Pancreas (tissue), 10 donors: Measurements from ENCODE around the gene EXOC3L2. TPM values are rescaled to one million over a fixed set of nuclear protein-coding genes. Genes with fewer than 3 reads are reported as not detected.
A peak's percentile ranks its signal among the peaks of the same experiment; 100 is the strongest.

ENCODE experiments used
- ATAC-seq, 4 donors: fragments of 200-7000 bp; cut with Tn5 transposase; one replicate each; pipeline versions ENCODE4 v1.8.0 to v1.9.1; 2020; ENCODE audit warnings: mild to moderate bottlenecking in 4 of 4, moderate library complexity in 4 of 4
- DNase-seq, 6 donors: peaks; one replicate each; pipeline ENCODE4 v3.0.0-alpha.2; 2020
- FAIRE-seq: peaks from 2 replicates; lab custom pipeline; 2012; peaks lifted over from hg19 to GRCh38; lab: Jason Lieb, UNC
- H3K27ac ChIP-seq, 4 donors: fragments of 200-600 bp; sonication (generic); 1 replicate in 3 of 4; 2 replicates in 1 of 4; pipeline versions ENCODE4 v1.5.0 to v1.8.0; 2020
- H3K27me3 ChIP-seq, 4 donors: fragments of 200-600 bp; one replicate each; pipeline ENCODE4 v1.8.0; 2021
- H3K36me3 ChIP-seq, 3 donors: fragments of 200-600 bp; sonication (generic) in 1 of 3; one replicate each; pipeline versions ENCODE4 v1.5.0 to v1.8.0; 2020 to 2021
- H3K4me1 ChIP-seq, 3 donors: fragments of 200-600 bp; one replicate each; pipeline ENCODE4 v1.8.0; 2021
- H3K4me3 ChIP-seq, 4 donors: fragments of 200-600 bp; sonication (generic) in 2 of 4; one replicate each; pipeline versions ENCODE4 v1.5.0 to v1.8.0; 2020 to 2021
- H3K9me3 ChIP-seq, 4 donors: fragments of 200-600 bp; one replicate each; pipeline ENCODE4 v1.8.0; 2021
- WGBS, 2 donors: extraction: QIAGEN DNeasy Blood & Tissue Kit; methylation state at CpG; one replicate each; pipeline ENCODE4 v1.1.7; 2013; 5-methylcytosine and 5-hydroxymethylcytosine counted together
- intact Hi-C, 3 donors: fragments of 100-400 bp; cut with DNase I; formaldehyde crosslinking; loops; one replicate each; pipeline versions ENCODE4 v1.11.1 to v1.14.2; 2022
- polyA plus RNA-seq, 2 donors: library from polyadenylated mRNA; stranded (reverse); fragments of 200-250 nt; gene quantifications; one replicate each; pipeline ENCODE4 v1.2.3, GENCODE V29; 2013
- total RNA-seq, 6 donors: library from RNA; stranded (reverse); fragmentation: NEBNext Ultra II Directional in 4 of 6; extraction: Animal tissue kit (Norgen Biotek cat#: 25700) in 4 of 6; gene quantifications; one replicate each; pipeline versions ENCODE4 v1.2.1 to v1.2.4, GENCODE V29; 2021 to 2023
- TF ChIP-seq, protein P1 (sequence below), 4 donors: fragments of 200-600 bp; sonication (generic) in 3 of 4; IDR thresholded peaks; one replicate each; pipeline versions ENCODE4 v1.5.0 to v1.8.0; 2021; ENCODE audit warnings: antibody characterized with exemption in 4 of 4
- donor health status: healthy with polysubstance abuse.
- donor health status: DM: no; HTN: no; CAD: no; lungs with moderate emphysema.
- donor health status: DM: no; HTN: no; CAD: no.
- donor health status: control.
- donor health status: control.
- donor health status: Bipolar disorder and iron deficiency.
- donor health status: DM: yes; HTN: yes; CAD: no.
- donor health status: DM: no; HTN: no; CAD: no.
- donor health status: DM: no; HTN: no; CAD: no.
- donor health status: DM: yes; HTN: yes; CAD: no.

The EXOC3L2 gene
- total and polyA plus RNA-seq, 8 donors = 0.59 to 4.5 (median 1.8) TPM

GRCh38 chr19:45173816-45174215, 71.4 kb downstream of the EXOC3L2 start:
- TF ChIP-seq, protein P1, sequence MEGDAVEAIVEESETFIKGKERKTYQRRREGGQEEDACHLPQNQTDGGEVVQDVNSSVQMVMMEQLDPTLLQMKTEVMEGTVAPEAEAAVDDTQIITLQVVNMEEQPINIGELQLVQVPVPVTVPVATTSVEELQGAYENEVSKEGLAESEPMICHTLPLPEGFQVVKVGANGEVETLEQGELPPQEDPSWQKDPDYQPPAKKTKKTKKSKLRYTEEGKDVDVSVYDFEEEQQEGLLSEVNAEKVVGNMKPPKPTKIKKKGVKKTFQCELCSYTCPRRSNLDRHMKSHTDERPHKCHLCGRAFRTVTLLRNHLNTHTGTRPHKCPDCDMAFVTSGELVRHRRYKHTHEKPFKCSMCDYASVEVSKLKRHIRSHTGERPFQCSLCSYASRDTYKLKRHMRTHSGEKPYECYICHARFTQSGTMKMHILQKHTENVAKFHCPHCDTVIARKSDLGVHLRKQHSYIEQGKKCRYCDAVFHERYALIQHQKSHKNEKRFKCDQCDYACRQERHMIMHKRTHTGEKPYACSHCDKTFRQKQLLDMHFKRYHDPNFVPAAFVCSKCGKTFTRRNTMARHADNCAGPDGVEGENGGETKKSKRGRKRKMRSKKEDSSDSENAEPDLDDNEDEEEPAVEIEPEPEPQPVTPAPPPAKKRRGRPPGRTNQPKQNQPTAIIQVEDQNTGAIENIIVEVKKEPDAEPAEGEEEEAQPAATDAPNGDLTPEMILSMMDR (IDR thresholded peaks at IDR 0.05) = no peak
- H3K4me3 ChIP-seq = no peak overlapping the region
- no peak for FAIRE-seq
- no peaks in the 10 kb centered on the region for H3K27me3 ChIP-seq
- no peak for DNase-seq
- ATAC-seq = no peak
- no peaks in the 10 kb centered on the region for H3K9me3 ChIP-seq
- 77 to 82% methylated on average over 12 of the region's 12 CpGs for WGBS, 2 donors
- peaks cover 0 to 4% (median 0%) of the 10 kb centered on the region in 3 donors for H3K4me1 ChIP-seq
- no peaks in the 10 kb centered on the region for H3K36me3 ChIP-seq
- intact Hi-C loops = no loop called here
- H3K27ac ChIP-seq = no peak overlapping the region

DNA sequence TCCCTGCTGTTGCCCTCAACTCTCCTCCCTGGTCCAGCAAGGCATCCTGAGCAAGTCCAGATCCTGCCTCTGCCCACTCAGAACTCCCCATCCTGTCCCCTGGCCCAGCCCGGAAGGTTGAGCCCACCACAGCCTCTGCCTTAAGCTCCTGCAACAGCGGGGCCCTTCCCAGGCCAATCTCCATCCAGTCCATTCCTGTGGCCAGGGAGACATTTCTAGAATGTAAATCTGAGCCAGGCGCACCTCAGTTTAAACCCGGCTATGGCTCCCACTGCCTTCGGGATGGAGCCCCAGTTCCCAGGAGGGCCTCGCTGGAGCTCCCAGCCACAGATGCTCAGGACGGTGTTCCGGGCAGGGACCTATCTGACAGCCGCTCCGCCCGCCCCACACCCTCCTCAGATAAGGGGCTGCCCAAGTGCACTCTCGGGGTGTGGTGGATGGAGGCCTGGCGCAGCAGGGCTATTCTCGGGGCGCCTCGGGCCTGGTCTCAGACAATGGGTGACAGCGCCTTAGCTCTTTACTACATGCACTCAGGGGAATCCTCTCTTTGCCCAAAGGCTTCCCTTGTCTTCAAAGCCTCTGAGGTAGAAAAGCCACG, 72.5 kb downstream of the EXOC3L2 start:
- DNase-seq (peak in 1 of 6 donors; percentile 39), ATAC-seq (no peak)

GRCh38 chr19:45172173-45172572, 73.0 kb downstream of the EXOC3L2 start:
- no peaks in the 10 kb centered on the region for H3K27me3 ChIP-seq
- 77% methylated on average over 4 of the region's 4 CpGs for WGBS, 2 donors
- FAIRE-seq (no peak), ATAC-seq (no peak), DNase-seq (peak in 1 of 6 donors; percentile 34)
- no peak overlapping the region for H3K4me3 ChIP-seq
- intact Hi-C loops = no loop called here
- no peak overlapping the region for H3K27ac ChIP-seq
- H3K4me1 ChIP-seq = no peaks in the 10 kb centered on the region
- no peaks in the 10 kb centered on the region for H3K9me3 ChIP-seq
- TF ChIP-seq, protein P1 (IDR thresholded peaks at IDR 0.05) = no peak
- no peaks in the 10 kb centered on the region for H3K36me3 ChIP-seq

More for the DNA sequence above, 72.5 kb downstream of the EXOC3L2 start:
- no peak for FAIRE-seq
- Histone ChIP-seq H3K4me1 (peaks cover 0 to 4% (median 0%) of the 10 kb centered on the region in 3 donors), H3K9me3 (no peaks in the 10 kb centered on the region), H3K27ac (no peak overlapping the region), H3K27me3 (no peaks in the 10 kb centered on the region), H3K4me3 (no peak overlapping the region), H3K36me3 (no peaks in the 10 kb centered on the region)
- intact Hi-C loops = no loop called here
- TF ChIP-seq, protein P1 (IDR thresholded peaks at IDR 0.05) = no peak
- 89 to 92% methylated on average over 17 of the region's 18 CpGs for WGBS, 2 donors

DNA sequence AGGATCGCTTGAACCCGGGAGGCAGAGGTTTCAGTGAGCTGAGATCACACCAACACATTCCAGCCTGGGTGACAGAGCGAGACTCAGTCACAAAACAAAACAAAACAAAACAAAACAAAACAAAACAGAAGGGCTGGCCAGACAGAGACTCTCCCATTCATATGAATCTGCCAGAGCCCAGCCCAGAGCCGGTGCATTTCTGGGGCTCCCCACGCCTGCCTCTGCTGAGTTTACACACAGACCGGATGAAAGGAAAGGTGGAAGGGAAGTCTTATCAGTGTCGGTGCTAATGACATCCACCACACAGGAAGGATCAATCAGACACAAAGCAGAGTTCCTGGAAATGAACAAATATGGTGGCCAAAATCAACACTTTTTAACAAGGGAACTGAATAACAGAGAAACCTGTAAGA, 74.0 kb downstream of the EXOC3L2 start:
- TF ChIP-seq, protein P1 (IDR thresholded peaks at IDR 0.05) = no peak
- intact Hi-C loops = no loop called here
- DNase-seq = no peak
- FAIRE-seq = no peak
- WGBS, 2 donors = 52 to 59% methylated on average over 7 of the region's 7 CpGs
- Histone ChIP-seq H3K36me3 (no peaks in the 10 kb centered on the region), H3K27me3 (no peaks in the 10 kb centered on the region), H3K27ac (peak overlapping the region in 1 of 4 donors; percentile 8), H3K9me3 (no peaks in the 10 kb centered on the region), H3K4me3 (no peak overlapping the region), H3K4me1 (no peaks in the 10 kb centered on the region)
- peak in 3 of 4 donors; percentile 17 to 28 (median 23) for ATAC-seq
